ENCODE measurements around the gene OBP2A.
"Not testable (repeated sequence)": the region's sequence is repeated elsewhere in the genome, so short reads cannot be mapped to it uniquely, and the experiment has no call there.

Gene OBP2A

GRCh38 chr9:135520916-135521607, 24.9 kb upstream of the OBP2A start, which contains the start of gene LCN1:
LCN1 (plus strand) TSS chr9:135521440; CDS start chr9:135521498, 58 bp downstream.
- H3K4me3 Mint-ChIP-seq: no peak within 1 kb of the TSS
- H3K36me3 Mint-ChIP-seq: no peaks in the 10 kb centered on the region
- H3K4me1 Mint-ChIP-seq: no peaks in the 10 kb centered on the region
- peaks cover 2% of the 10 kb centered on the region for H3K27me3 Mint-ChIP-seq
- H3K9me3 Mint-ChIP-seq: no peaks in the 10 kb centered on the region
- H3K27ac Mint-ChIP-seq: no peak within 1 kb of the TSS

- H3K9me3 Mint-ChIP-seq: no peaks in the 10 kb centered on the region
- H3K36me3 Mint-ChIP-seq: no peaks in the 10 kb centered on the region
- H3K4me1 Mint-ChIP-seq: no peaks in the 10 kb centered on the region
- no peak overlapping the region for H3K4me3 Mint-ChIP-seq
- peaks cover 2% of the 10 kb centered on the region for H3K27me3 Mint-ChIP-seq
- H3K27ac Mint-ChIP-seq: no peak overlapping the region
These were observed 24.3 kb upstream of the OBP2A start for GRCh38 chr9:135521608-135522095.

GRCh38 chr9:135522137-135522877, 23.6 kb upstream of the OBP2A start:
- H3K27ac Mint-ChIP-seq: no peak overlapping the region
- peaks cover 2% of the 10 kb centered on the region for H3K27me3 Mint-ChIP-seq
- H3K9me3 Mint-ChIP-seq: no peaks in the 10 kb centered on the region
- no peak overlapping the region for H3K4me3 Mint-ChIP-seq
- H3K4me1 Mint-ChIP-seq: no peaks in the 10 kb centered on the region
- no peaks in the 10 kb centered on the region for H3K36me3 Mint-ChIP-seq

- Mint-ChIP-seq H3K9me3 (no peaks in the 10 kb centered on the region), H3K4me3 (no peak overlapping the region), H3K27me3 (peaks cover 2% of the 10 kb centered on the region), H3K27ac (no peak overlapping the region), H3K4me1 (no peaks in the 10 kb centered on the region), H3K36me3 (no peaks in the 10 kb centered on the region)
These were observed 23.0 kb upstream of the OBP2A start for GRCh38 chr9:135522931-135523330.

GRCh38 chr9:135523521-135524129, 22.3 kb upstream of the OBP2A start:
- no peaks in the 10 kb centered on the region for H3K36me3 Mint-ChIP-seq
- no peaks in the 10 kb centered on the region for H3K4me1 Mint-ChIP-seq
- no peak overlapping the region for H3K4me3 Mint-ChIP-seq

GRCh38 chr9:135524130-135524861, 21.6 kb upstream of the OBP2A start:
- Mint-ChIP-seq H3K4me3 (no peak overlapping the region), H3K36me3 (no peaks in the 10 kb centered on the region), H3K27ac (no peak overlapping the region), H3K4me1 (no peaks in the 10 kb centered on the region), H3K27me3 (peaks cover under 1% of the 10 kb centered on the region), H3K9me3 (no peaks in the 10 kb centered on the region)

More at GRCh38 chr9:135523521-135524129, 22.3 kb upstream of the OBP2A start:
- H3K27ac Mint-ChIP-seq: no peak overlapping the region
- peaks cover 2% of the 10 kb centered on the region for H3K27me3 Mint-ChIP-seq
- no peaks in the 10 kb centered on the region for H3K9me3 Mint-ChIP-seq

GRCh38 chr9:135525241-135526088, 20.5 kb upstream of the OBP2A start:
- no peaks in the 10 kb centered on the region for H3K9me3 Mint-ChIP-seq
- no peaks in the 10 kb centered on the region for H3K36me3 Mint-ChIP-seq
- H3K4me1 Mint-ChIP-seq: no peaks in the 10 kb centered on the region
- no peak overlapping the region for H3K27ac Mint-ChIP-seq
- no peak overlapping the region for H3K4me3 Mint-ChIP-seq
- H3K27me3 Mint-ChIP-seq: no peaks in the 10 kb centered on the region

GRCh38 chr9:135526089-135526729, 19.7 kb upstream of the OBP2A start:
- H3K9me3 Mint-ChIP-seq: no peaks in the 10 kb centered on the region
- H3K36me3 Mint-ChIP-seq: no peaks in the 10 kb centered on the region
- H3K27me3 Mint-ChIP-seq: peaks cover under 1% of the 10 kb centered on the region
- H3K27ac Mint-ChIP-seq: no peak overlapping the region
- H3K4me1 Mint-ChIP-seq: no peaks in the 10 kb centered on the region
- no peak overlapping the region for H3K4me3 Mint-ChIP-seq

GRCh38 chr9:135526730-135527571, 19.0 kb upstream of the OBP2A start:
- Mint-ChIP-seq H3K27ac (no peak overlapping the region), H3K4me3 (no peak overlapping the region), H3K27me3 (peaks cover 5% of the 10 kb centered on the region), H3K36me3 (no peaks in the 10 kb centered on the region), H3K4me1 (no peaks in the 10 kb centered on the region), H3K9me3 (no peaks in the 10 kb centered on the region)

GRCh38 chr9:135528842-135529435, 17.0 kb upstream of the OBP2A start:
- H3K27ac Mint-ChIP-seq: not testable (repeated sequence)

GRCh38 chr9:135530146-135530545, 15.8 kb upstream of the OBP2A start:
- H3K4me3 Mint-ChIP-seq: no peak overlapping the region
- H3K36me3 Mint-ChIP-seq: no peaks in the 10 kb centered on the region
- no peaks in the 10 kb centered on the region for H3K9me3 Mint-ChIP-seq
- no peaks in the 10 kb centered on the region for H3K4me1 Mint-ChIP-seq
- no peak overlapping the region for H3K27ac Mint-ChIP-seq
- H3K27me3 Mint-ChIP-seq: peaks cover 11% of the 10 kb centered on the region

More at GRCh38 chr9:135528842-135529435, 17.0 kb upstream of the OBP2A start:
- not testable (repeated sequence) for H3K9me3 Mint-ChIP-seq, H3K4me1 Mint-ChIP-seq, H3K4me3 Mint-ChIP-seq, H3K36me3 Mint-ChIP-seq, H3K27me3 Mint-ChIP-seq

- H3K9me3 Mint-ChIP-seq: no peaks in the 10 kb centered on the region
- H3K36me3 Mint-ChIP-seq: no peaks in the 10 kb centered on the region
- H3K27me3 Mint-ChIP-seq: peaks cover 12% of the 10 kb centered on the region
These were observed 14.8 kb upstream of the OBP2A start for GRCh38 chr9:135531096-135531495.

GRCh38 chr9:135533113-135533512, 12.8 kb upstream of the OBP2A start:
- Mint-ChIP-seq H3K27me3 (peaks cover 14% of the 10 kb centered on the region), H3K4me1 (no peaks in the 10 kb centered on the region), H3K9me3 (no peaks in the 10 kb centered on the region), H3K4me3 (no peak overlapping the region), H3K36me3 (no peaks in the 10 kb centered on the region), H3K27ac (no peak overlapping the region)

More at GRCh38 chr9:135531096-135531495, 14.8 kb upstream of the OBP2A start:
- H3K27ac Mint-ChIP-seq: no peak overlapping the region
- no peaks in the 10 kb centered on the region for H3K4me1 Mint-ChIP-seq
- no peak overlapping the region for H3K4me3 Mint-ChIP-seq

Measured in activated naive CD4-positive, alpha-beta T cell treated with anti-CD3 and anti-CD28 coated beads, Interleukin-2, amount 50 U/mL, for 24 hours (primary cell).